H1 (cell line): ENCODE data around the gene POU3F2. TPM values are rescaled to one million over a fixed set of nuclear protein-coding genes. Genes with fewer than 3 reads are reported as not detected.

Source experiments
- CBX8 ChIP-seq: fragments of 300-800, 300-1000 bp; sonication (generic); IDR thresholded peaks from 2 replicates; pipeline ENCODE4 v1.7.1; 2016; ENCODE audit warnings: low read depth, low read length, borderline replicate concordance
- CEBPB ChIP-seq: IDR thresholded peaks from 2 replicates; pipeline ENCODE4 v1.6.1; 2012; ENCODE audit warnings: low read depth, low read length
- CTCF ChIP-seq, 3 experiments: IDR thresholded peaks; 1 replicate in 2 of 3; 2 replicates in 1 of 3; pipeline versions ENCODE4 v1.5.1 to v1.6.1; 2011; ENCODE audit warnings: low read length in 3 of 3, mild to moderate bottlenecking in 3 of 3, inconsistent platforms in 2 of 3, low read depth in 1 of 3, moderate library complexity in 1 of 3; ENCODE audit not compliant: insufficient read depth in 1 of 3; ENCODE audit errors: control extremely low read depth in 1 of 3
- EZH2 ChIP-seq: fragments of 200-600 bp; sonication (generic); IDR thresholded peaks from 2 replicates; pipeline ENCODE4 v1.7.1; 2012; ENCODE audit warnings: low read depth, mild to moderate bottlenecking, moderate library complexity, low read length, inconsistent platforms; ENCODE audit not compliant: severe bottlenecking
- HDAC2 ChIP-seq, 2 experiments: fragments of 300-600 bp in 1 of 2; sonication (generic) in 1 of 2; IDR thresholded peaks; 2 replicates each; pipeline ENCODE4 v1.6.1; 2011 to 2012; ENCODE audit warnings: low read depth in 2 of 2, low read length in 2 of 2, mild to moderate bottlenecking in 2 of 2, moderate library complexity in 2 of 2, borderline replicate concordance in 1 of 2, inconsistent platforms in 1 of 2
- KDM1A ChIP-seq: fragments of 200-600, 300-600 bp; sonication (generic); IDR thresholded peaks from 2 replicates; pipeline ENCODE4 v1.7.1; 2016; ENCODE audit warnings: mild to moderate bottlenecking, low read length, borderline replicate concordance
- TBP ChIP-seq: IDR thresholded peaks from 2 replicates; pipeline ENCODE4 v1.6.1; 2011; ENCODE audit warnings: low read depth, low read length, improper control_type of control experiment
- YY1 ChIP-seq: IDR thresholded peaks from 2 replicates; pipeline ENCODE4 v1.6.1; 2011; ENCODE audit warnings: low read depth, mild to moderate bottlenecking, low read length
- polyA plus RNA-seq, 7 experiments: library from polyadenylated mRNA; depleted of rRNA in 3 of 7; stranded (reverse) in 5 of 7; unstranded in 2 of 7; fragments of >200 nt in 5 of 7; fragments of 200-250 nt in 2 of 7; gene quantifications; 1 replicate in 5 of 7; 2 replicates in 1 of 7; 4 replicates in 1 of 7; pipeline versions ENCODE4 v1.2.1 to v1.2.3, GENCODE V29; 2011 to 2013; ENCODE audit warnings: missing spikeins in 2 of 7, mixed read lengths in 2 of 7
- total RNA-seq: library from RNA; stranded (reverse); fragmentation: NEBNext Ultra II Directional; extraction: Animal tissue kit (Norgen Biotek cat#: 25700); gene quantifications from 2 replicates; pipeline ENCODE4 v1.2.1, GENCODE V29; 2021

POU3F2 gene
- total and polyA plus RNA-seq, 2 of the 8 experiments (the other 6 are each of a cell fraction or from before 2014, with no cell fraction given), result 0.09 to 0.35 TPM

GRCh38 chr6:98833307-98834059 is 891 bp upstream of the POU3F2 start (continued):
- peak in 1 of 3 experiments; percentile 4; a peak in 1 of 4 replicates for TF ChIP-seq CTCF (IDR thresholded peaks at IDR 0.05; ENCODE audit: control extremely low read depth in 1 of 3, insufficient read depth in 1 of 3, low read depth in 1 of 3, low read length in 3 of 3)
- 0 out of 4 replicates have a peak, but pooled peaks of 1 of the 2 experiments have one; percentile 16 for TF ChIP-seq HDAC2 (IDR thresholded peaks at IDR 0.05; ENCODE audit: borderline replicate concordance in 1 of 2, low read depth in 2 of 2, low read length in 2 of 2)
- TF ChIP-seq TBP, result no peak
- peak; percentile 10; the same call in 1 of the 2 replicates for TF ChIP-seq YY1
- peak; percentile 69; the same call in 1 of the 2 replicates for TF ChIP-seq CBX8
- no peak for TF ChIP-seq CEBPB
- TF ChIP-seq KDM1A, result peak; percentile 60; the same call in 1 of the 2 replicates
- TF ChIP-seq EZH2, result peak; percentile 77
